CD4-positive, alpha-beta T cell (primary cell): ENCODE results near the gene HECW1. TPM values are rescaled to one million over a fixed set of nuclear protein-coding genes. Genes with fewer than 3 reads are reported as not detected.

Experiments used
- ATAC-seq: fragments of 200-7000 bp; cut with Tn5 transposase; one replicate; pipeline ENCODE4 v1.10.0; 2022; ENCODE audit warnings: mild to moderate bottlenecking; ENCODE audit not compliant: poor library complexity
- CTCF ChIA-PET: fragments of 350-600 bp; sonication (Branson Sonifier 250); formaldehyde crosslinking; loops from one replicate; lab custom pipeline; 2021; ENCODE audit warnings: antibody characterized with exemption, inconsistent platforms; lab: Charles Lee
- POLR2A ChIA-PET: fragments of 350-600 bp; sonication (Branson Sonifier 250); formaldehyde crosslinking; loops from one replicate; lab custom pipeline; 2021; ENCODE audit warnings: antibody characterized with exemption, inconsistent platforms; lab: Charles Lee
- DNase-seq, 14 experiments: peaks; one replicate each; pipeline ENCODE4 v3.0.0-alpha.2; 2013 to 2020; ENCODE audit warnings: mixed read lengths in 2 of 14
- H3K27ac ChIP-seq, 2 donors: one replicate each; pipeline versions ENCODE4 v1.5.1 to v1.7.0; 2013; ENCODE audit warnings: low read length in 2 of 2, low read depth in 1 of 2, mild to moderate bottlenecking in 1 of 2
- H3K27me3 ChIP-seq, 2 experiments: 1 replicate in 1 of 2; 2 replicates in 1 of 2; pipeline versions ENCODE4 v1.6.1 to v1.7.0; 2013; ENCODE audit warnings: low read length in 2 of 2, control low read depth in 1 of 2, mild to moderate bottlenecking in 1 of 2, moderate library complexity in 1 of 2; ENCODE audit not compliant: insufficient read depth in 2 of 2, control insufficient read depth in 1 of 2
- H3K36me3 ChIP-seq: one replicate; pipeline ENCODE4 v1.6.1; 2013; ENCODE audit warnings: low read length, control low read depth; ENCODE audit not compliant: insufficient read depth
- H3K4me1 ChIP-seq: one replicate; pipeline ENCODE4 v1.6.1; 2013; ENCODE audit warnings: low read length, control low read depth; ENCODE audit not compliant: insufficient read depth
- H3K4me3 ChIP-seq: one replicate; pipeline ENCODE4 v1.5.1; 2013; ENCODE audit warnings: mild to moderate bottlenecking, low read length, moderate library complexity
- H3K9me3 ChIP-seq, 2 experiments: 1 replicate in 1 of 2; 2 replicates in 1 of 2; pipeline versions ENCODE4 v1.6.1 to v1.7.0; 2013; ENCODE audit warnings: low read length in 2 of 2, mild to moderate bottlenecking in 2 of 2, control low read depth in 1 of 2, moderate library complexity in 1 of 2; ENCODE audit not compliant: control insufficient read depth in 1 of 2, insufficient read depth in 1 of 2
- H3K27ac Mint-ChIP-seq: one replicate; pipeline ENCODE4 v1.8.0; 2020; ENCODE audit warnings: mixed read lengths
- H3K27me3 Mint-ChIP-seq: one replicate; pipeline ENCODE4 v1.8.0; 2021; ENCODE audit warnings: mixed read lengths
- H3K36me3 Mint-ChIP-seq: one replicate; pipeline ENCODE4 v1.8.0; 2021; ENCODE audit warnings: low read depth, mixed read lengths
- H3K4me1 Mint-ChIP-seq: one replicate; pipeline ENCODE4 v1.8.0; 2021; ENCODE audit warnings: low read depth, mixed read lengths
- H3K4me3 Mint-ChIP-seq: one replicate; pipeline ENCODE4 v1.8.0; 2020; ENCODE audit warnings: mild to moderate bottlenecking, mixed read lengths
- H3K9me3 Mint-ChIP-seq: one replicate; pipeline ENCODE4 v1.8.0; 2020; ENCODE audit warnings: mixed read lengths
- intact Hi-C, 2 experiments: fragments of 100-400 bp; cut with DNase I in 1 of 2; cut with micrococcal nuclease in 1 of 2; formaldehyde crosslinking; loops; one replicate each; pipeline versions ENCODE4 v1.15.1 to v1.9.0; 2023 to 2025; cut with DNase I, micrococcal nuclease
- total RNA-seq, 174 experiments: library from RNA in 2 of 174; stranded (reverse) in 2 of 174; gene quantifications; one replicate each; pipeline ENCODE4 v1.2.3 and lab custom pipeline; 2021 to 2026
- TF ChIP-seq, protein P1 (sequence below): fragments of 200-600 bp; IDR thresholded peaks from one replicate; pipeline ENCODE4 v1.8.0; 2022; ENCODE audit warnings: antibody characterized with exemption, mild to moderate bottlenecking

Gene HECW1
- total RNA-seq, 2 experiments from 2014 or later, result not detected

DNA sequence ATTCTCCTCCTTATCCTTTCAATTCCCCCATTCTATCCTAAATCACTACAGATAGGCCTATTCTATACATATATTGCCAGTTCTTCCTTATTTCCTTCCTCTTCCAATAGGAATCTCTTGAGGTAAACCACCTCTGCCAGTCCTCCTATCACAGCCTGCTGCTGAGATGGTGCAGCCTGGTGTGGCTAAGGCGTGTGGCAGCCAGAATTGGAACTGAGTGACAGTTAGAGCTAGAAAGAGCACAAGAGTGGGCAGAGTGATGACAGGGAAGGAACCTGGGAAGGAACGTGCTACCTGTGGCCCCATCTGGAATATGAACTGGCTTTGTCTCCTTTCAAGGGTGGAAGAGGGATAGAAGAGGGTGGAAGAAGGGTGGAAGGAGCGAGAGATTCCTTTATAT, 187.7 kb downstream of the HECW1 start:
- Mint-ChIP-seq H3K27me3 (peaks cover 15% of the 10 kb centered on the region), H3K9me3 (no peaks in the 10 kb centered on the region), H3K4me1 (peaks cover 19% of the 10 kb centered on the region), H3K4me3 (no peak overlapping the region), H3K36me3 (no peaks in the 10 kb centered on the region), H3K27ac (no peak overlapping the region)
- ChIA-PET CTCF (no interaction called here), POLR2A (interaction anchor here (0.5 kb wide), 1 partner anchor 13 kb away, joined by 3 read pairs; no protein-coding TSS in a partner anchor)
- intact Hi-C loops, result no loop called here
- no peaks in the 10 kb centered on the region for H3K36me3 ChIP-seq
- DNase-seq, result no peak
- TF ChIP-seq, protein P1, sequence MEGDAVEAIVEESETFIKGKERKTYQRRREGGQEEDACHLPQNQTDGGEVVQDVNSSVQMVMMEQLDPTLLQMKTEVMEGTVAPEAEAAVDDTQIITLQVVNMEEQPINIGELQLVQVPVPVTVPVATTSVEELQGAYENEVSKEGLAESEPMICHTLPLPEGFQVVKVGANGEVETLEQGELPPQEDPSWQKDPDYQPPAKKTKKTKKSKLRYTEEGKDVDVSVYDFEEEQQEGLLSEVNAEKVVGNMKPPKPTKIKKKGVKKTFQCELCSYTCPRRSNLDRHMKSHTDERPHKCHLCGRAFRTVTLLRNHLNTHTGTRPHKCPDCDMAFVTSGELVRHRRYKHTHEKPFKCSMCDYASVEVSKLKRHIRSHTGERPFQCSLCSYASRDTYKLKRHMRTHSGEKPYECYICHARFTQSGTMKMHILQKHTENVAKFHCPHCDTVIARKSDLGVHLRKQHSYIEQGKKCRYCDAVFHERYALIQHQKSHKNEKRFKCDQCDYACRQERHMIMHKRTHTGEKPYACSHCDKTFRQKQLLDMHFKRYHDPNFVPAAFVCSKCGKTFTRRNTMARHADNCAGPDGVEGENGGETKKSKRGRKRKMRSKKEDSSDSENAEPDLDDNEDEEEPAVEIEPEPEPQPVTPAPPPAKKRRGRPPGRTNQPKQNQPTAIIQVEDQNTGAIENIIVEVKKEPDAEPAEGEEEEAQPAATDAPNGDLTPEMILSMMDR, result no peak
- no peak overlapping the region for H3K4me3 ChIP-seq
- H3K4me1 ChIP-seq, result no peaks in the 10 kb centered on the region
- no peak overlapping the region for H3K27ac ChIP-seq
- H3K27me3 ChIP-seq, result no peaks in the 10 kb centered on the region
- peaks cover 0 to 5% of the 10 kb centered on the region in 2 experiments for H3K9me3 ChIP-seq
- no peak for ATAC-seq

DNA sequence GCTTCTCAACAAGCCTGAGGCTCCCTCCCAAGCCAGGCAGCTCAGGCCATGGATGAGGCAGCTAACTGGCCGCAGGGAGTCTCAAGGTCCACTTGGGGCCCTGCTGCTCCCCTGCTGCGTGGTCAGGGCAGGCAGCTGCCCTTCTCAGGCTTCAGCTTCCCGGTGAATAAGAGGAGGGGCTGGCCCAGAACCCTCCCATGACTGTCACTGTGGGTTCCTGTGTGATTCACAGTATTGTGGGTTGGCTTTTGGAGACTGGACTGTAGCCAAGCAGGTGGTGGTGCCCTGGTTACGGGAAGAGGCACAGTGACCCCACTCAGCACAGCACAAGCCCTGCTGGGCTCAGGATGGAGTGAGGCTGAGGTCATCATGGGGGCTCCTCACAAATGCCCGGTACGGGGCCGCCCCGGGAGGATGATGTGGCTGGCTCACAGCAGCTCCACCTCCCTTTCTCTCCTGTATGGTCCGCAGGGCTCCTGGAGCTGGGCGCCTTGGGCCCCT, 189.8 kb downstream of the HECW1 start:
- no peak overlapping the region for H3K27ac ChIP-seq
- Mint-ChIP-seq H3K27ac (no peak overlapping the region), H3K27me3 (peaks cover 15% of the 10 kb centered on the region), H3K36me3 (no peaks in the 10 kb centered on the region), H3K4me1 (peaks cover 21% of the 10 kb centered on the region), H3K9me3 (no peaks in the 10 kb centered on the region), H3K4me3 (no peak overlapping the region)
- no peaks in the 10 kb centered on the region for H3K36me3 ChIP-seq
- ATAC-seq, result no peak
- no peaks in the 10 kb centered on the region for H3K4me1 ChIP-seq
- TF ChIP-seq, protein P1, result no peak
- H3K9me3 ChIP-seq, result peaks cover 0 to 5% of the 10 kb centered on the region in 2 experiments
- no peaks in the 10 kb centered on the region for H3K27me3 ChIP-seq
- intact Hi-C loops, result no loop called here
- ChIA-PET POLR2A (no interaction called here), CTCF (no interaction called here)
- H3K4me3 ChIP-seq, result no peak overlapping the region
- no peak for DNase-seq

DNA sequence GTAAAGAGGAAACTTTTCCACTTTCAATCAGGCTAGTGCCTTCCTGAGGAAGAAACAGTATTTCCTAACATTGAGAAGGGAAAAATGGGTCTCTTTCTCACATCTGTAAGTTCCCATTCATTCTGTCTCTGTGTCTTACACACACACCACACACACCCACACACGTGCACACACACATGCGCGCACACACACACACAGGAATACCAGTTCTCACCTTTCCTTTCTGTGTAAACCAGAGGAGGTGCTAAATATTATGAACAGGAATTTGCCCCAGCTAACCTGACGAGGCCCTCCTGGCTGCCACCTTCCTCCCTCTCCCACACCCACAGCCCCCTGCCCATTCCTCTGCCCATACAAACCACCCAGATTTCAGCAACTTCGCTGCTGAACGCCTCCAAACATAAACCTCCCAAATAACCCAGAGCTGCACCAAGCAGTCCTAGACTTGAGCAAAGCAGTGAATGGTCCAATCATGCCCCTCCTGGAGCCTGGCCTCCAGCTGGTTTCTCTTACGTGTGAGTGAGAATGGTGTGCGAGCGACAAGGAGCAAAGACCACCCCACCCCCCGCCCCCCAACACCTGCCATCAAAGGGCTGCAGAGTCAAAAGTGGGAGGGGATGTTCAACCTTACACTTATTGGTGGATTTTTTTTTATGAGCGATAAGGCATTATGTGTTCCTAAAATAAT, 190.5 kb downstream of the HECW1 start:
- no peak overlapping the region for H3K4me3 ChIP-seq
- intact Hi-C loops, result no loop called here
- H3K4me1 ChIP-seq, result no peaks in the 10 kb centered on the region
- Mint-ChIP-seq H3K27me3 (peaks cover 15% of the 10 kb centered on the region), H3K27ac (no peak overlapping the region), H3K9me3 (no peaks in the 10 kb centered on the region), H3K4me1 (peaks cover 21% of the 10 kb centered on the region), H3K4me3 (no peak overlapping the region), H3K36me3 (no peaks in the 10 kb centered on the region)
- ChIA-PET CTCF (no interaction called here), POLR2A (no interaction called here)
- ATAC-seq, result no peak
- H3K27ac ChIP-seq, result no peak overlapping the region
- H3K36me3 ChIP-seq, result no peaks in the 10 kb centered on the region
- DNase-seq, result no peak
- peaks cover 0 to 5% of the 10 kb centered on the region in 2 experiments for H3K9me3 ChIP-seq
- H3K27me3 ChIP-seq, result no peaks in the 10 kb centered on the region
- TF ChIP-seq, protein P1, result no peak
